EL (cell line): ENCODE measurements around the gene RHBDL1.
"Not testable (repeated sequence)": the region's sequence is repeated elsewhere in the genome, so short reads cannot be mapped to it uniquely, and the experiment has no call there.

ENCODE experiments used
- DNase-seq: peaks from one replicate; pipeline ENCODE4 v3.0.0-alpha.2; 2016

RHBDL1 gene

GRCh38 chr16:689175-689897 is 13.9 kb downstream of the RHBDL1 start:
- DNase-seq, result no peak

GRCh38 chr16:691242-691641 is 15.8 kb downstream of the RHBDL1 start:
- not testable (repeated sequence) for DNase-seq

GRCh38 chr16:692356-693108 is 17.1 kb downstream of the RHBDL1 start:
- no peak for DNase-seq

- no peak for DNase-seq
Measured at GRCh38 chr16:693364-693763, 17.9 kb downstream of the RHBDL1 start.

GRCh38 chr16:693766-694165 is 18.3 kb downstream of the RHBDL1 start:
- DNase-seq, result no peak

GRCh38 chr16:694187-694862 is 18.9 kb downstream of the RHBDL1 start:
- no peak for DNase-seq

GRCh38 chr16:694863-695354 is 19.4 kb downstream of the RHBDL1 start:
- no peak for DNase-seq

- no peak for DNase-seq
Measured at GRCh38 chr16:695355-696089, 20.1 kb downstream of the RHBDL1 start.

GRCh38 chr16:698911-699671 is 23.6 kb downstream of the RHBDL1 start:
- DNase-seq, result no peak

GRCh38 chr16:700684-701584 is 25.5 kb downstream of the RHBDL1 start:
- no peak for DNase-seq

GRCh38 chr16:702341-702740 is 26.9 kb downstream of the RHBDL1 start:
- no peak for DNase-seq

GRCh38 chr16:703406-703805 is 27.9 kb downstream of the RHBDL1 start:
- DNase-seq, result no peak

- DNase-seq, result no peak
Measured at GRCh38 chr16:704047-704446, 28.6 kb downstream of the RHBDL1 start.

- DNase-seq, result no peak
Measured at GRCh38 chr16:704552-705380, 29.3 kb downstream of the RHBDL1 start.

GRCh38 chr16:705431-706188 is 30.1 kb downstream of the RHBDL1 start, which contains the start of gene FBXL16:
Gene FBXL16, minus strand, starts transcription at chr16:705801. Its CDS starts 8,396 bp downstream, at chr16:697405.
- DNase-seq, result no peak

GRCh38 chr16:706189-707061 is 31.0 kb downstream of the RHBDL1 start:
- no peak for DNase-seq

- DNase-seq, result no peak
Measured at GRCh38 chr16:707062-707538, 31.6 kb downstream of the RHBDL1 start.

GRCh38 chr16:708019-708418 is 32.5 kb downstream of the RHBDL1 start:
- no peak for DNase-seq
